Dermis microvascular lymphatic vessel endothelial cell (primary cell): ENCODE data around the gene RECK. TPM values are rescaled to one million over a fixed set of nuclear protein-coding genes. Genes with fewer than 3 reads are reported as not detected.

ENCODE experiments used
- DNase-seq, 2 donors: peaks; one replicate each; pipeline versions ENCODE4 v3.0.0 to v3.0.0-alpha.2; 2010; ENCODE audit warnings: low read depth in 2 of 2
- total RNA-seq: library from RNA; depleted of rRNA; stranded (reverse); fragments of >200 nt; gene quantifications from 2 replicates; pipeline ENCODE4 v1.2.1, GENCODE V29; 2014

The RECK gene
- total RNA-seq, 1 donor from 2014 or later = 21.7 TPM

GRCh38 chr9:36138496-36138895 lies 101.8 kb downstream of the RECK start:
- no peak for DNase-seq

GRCh38 chr9:36138901-36139300 lies 102.2 kb downstream of the RECK start:
- DNase-seq = no peak

GRCh38 chr9:36140086-36141084 lies 103.7 kb downstream of the RECK start:
- no peak for DNase-seq

- DNase-seq = peak in 1 of 2 donors; percentile 24
These were observed 104.6 kb downstream of the RECK start for GRCh38 chr9:36141288-36141687.

GRCh38 chr9:36141761-36142160 lies 105.0 kb downstream of the RECK start:
- no peak for DNase-seq

- no peak for DNase-seq
These were observed 106.0 kb downstream of the RECK start for GRCh38 chr9:36142510-36143244.

- DNase-seq = no peak
These were observed 106.5 kb downstream of the RECK start for GRCh38 chr9:36143245-36143641.

- no peak for DNase-seq
These were observed 107.9 kb downstream of the RECK start for GRCh38 chr9:36144309-36145232.

GRCh38 chr9:36145970-36146369 lies 109.3 kb downstream of the RECK start:
- DNase-seq = no peak

- no peak for DNase-seq
These were observed 109.9 kb downstream of the RECK start for GRCh38 chr9:36146651-36147050.

GRCh38 chr9:36147441-36148175 lies 110.9 kb downstream of the RECK start:
- DNase-seq = no peak

- peak; percentile 74 to 91 for DNase-seq
These were observed 111.8 kb downstream of the RECK start for GRCh38 chr9:36148311-36149051.

- DNase-seq = peak in 1 of 2 donors; percentile 55
These were observed 112.5 kb downstream of the RECK start for GRCh38 chr9:36149197-36149596.

- DNase-seq = peak in 1 of 2 donors; percentile 51
These were observed 114.0 kb downstream of the RECK start for GRCh38 chr9:36150574-36151315.

GRCh38 chr9:36151316-36152210 lies 114.8 kb downstream of the RECK start:
- DNase-seq = peak; percentile 60 to 86

- peak in 1 of 2 donors; percentile 68 for DNase-seq
These were observed 116.2 kb downstream of the RECK start for GRCh38 chr9:36152741-36153438.

- DNase-seq = no peak
These were observed 117.0 kb downstream of the RECK start for GRCh38 chr9:36153746-36154145.
